ENCODE results near the gene SNX33. TPM values are rescaled to one million over a fixed set of nuclear protein-coding genes. Genes with fewer than 3 reads are reported as not detected.

The SNX33 gene
- total RNA-seq, 1 experiment from 2014 or later = 8.3 TPM

GRCh38 chr15:75673426-75674235 lies 25.9 kb downstream of the SNX33 start (continued):
- TF ChIP-seq ZBTB33 (IDR thresholded peaks at IDR 0.05; ENCODE audit: extremely low read depth, insufficient replicate concordance, low read length) = no peak

GRCh38 chr15:75674366-75674765 lies 26.7 kb downstream of the SNX33 start:
- no peaks in the 10 kb centered on the region for H3K36me3 ChIP-seq (ENCODE audit: control insufficient read depth in 1 of 2, insufficient read depth in 2 of 2, low read length in 2 of 2)
- H3K4me2 ChIP-seq (ENCODE audit: low read length) = no peak overlapping the region
- H3K9ac ChIP-seq (ENCODE audit: low read length) = no peak overlapping the region
- no peak overlapping the region for H3K27ac ChIP-seq (ENCODE audit: low read depth, low read length)
- no peak for TF ChIP-seq SIN3A (IDR thresholded peaks at IDR 0.05; ENCODE audit: low read depth)
- no peak for TF ChIP-seq YY1 (IDR thresholded peaks at IDR 0.05; ENCODE audit: extremely low read depth, insufficient replicate concordance, low read depth, low read length)
- no peak for TF ChIP-seq REST (IDR thresholded peaks at IDR 0.05; ENCODE audit: low read depth)
- TF ChIP-seq CTCF (IDR thresholded peaks at IDR 0.05 in 2 of 3, conservative IDR thresholded peaks at IDR 0.05 in 1 of 3; ENCODE audit: borderline replicate concordance in 1 of 3, insufficient read depth in 1 of 3, low read depth in 2 of 3, low read length in 2 of 3) = no peak
- TF ChIP-seq SRF (IDR thresholded peaks at IDR 0.05; ENCODE audit: low read depth) = no peak
- TF ChIP-seq CBX3 (IDR thresholded peaks at IDR 0.05; ENCODE audit: low read depth) = no peak
- no peak for TF ChIP-seq SP1 (IDR thresholded peaks at IDR 0.05; ENCODE audit: low read depth)
- TF ChIP-seq EGR1 (IDR thresholded peaks at IDR 0.05; ENCODE audit: low read depth) = no peak
- TF ChIP-seq ZNF274 (IDR thresholded peaks at IDR 0.05; ENCODE audit: low read depth, low read length) = no peak
- no peak for TF ChIP-seq EZH2phosphoT487 (IDR thresholded peaks at IDR 0.05; ENCODE audit: borderline replicate concordance)
- no peak for TF ChIP-seq ZFX (IDR thresholded peaks at IDR 0.05)
- TF ChIP-seq ELF1 (IDR thresholded peaks at IDR 0.05; ENCODE audit: borderline replicate concordance, low read depth) = no peak
- no peak for TF ChIP-seq TCF7L2 (IDR thresholded peaks at IDR 0.05; ENCODE audit: borderline replicate concordance, extremely low read depth, insufficient read depth, insufficient read length)
- CTCF ChIA-PET = no interaction called here
- intact Hi-C loops (cut with micrococcal nuclease) = no loop called here
- H3K9me3 ChIP-seq (ENCODE audit: control insufficient read depth in 1 of 2, insufficient read depth in 1 of 2, low read depth in 1 of 2, low read length in 2 of 2) = no peaks in the 10 kb centered on the region
- BruUV-seq (replicated peaks) = no TSS peak
- no peak overlapping the region for H2AFZ ChIP-seq (ENCODE audit: low read depth, low read length, poor library complexity, severe bottlenecking)
- peaks cover 20 to 47% of the 10 kb centered on the region in 2 experiments for H3K4me1 ChIP-seq (ENCODE audit: control insufficient read depth in 1 of 2, insufficient read depth in 2 of 2, low read length in 2 of 2)
- POLR2A ChIA-PET = no interaction called here
- H3K27me3 ChIP-seq (ENCODE audit: insufficient read depth, low read length) = no peaks in the 10 kb centered on the region
- H4K20me1 ChIP-seq (ENCODE audit: insufficient read depth) = no peaks in the 10 kb centered on the region
- no peaks in the 10 kb centered on the region for H3K79me2 ChIP-seq (ENCODE audit: insufficient read depth, low read length)
- H3K4me3 ChIP-seq (replicated peaks in 1 of 2; ENCODE audit: low read depth in 1 of 2, low read length in 2 of 2) = no peak overlapping the region
- ATAC-seq (no peak), DNase-seq (ENCODE audit: low read depth, low spot score) (no peak)
- RAD21 ChIA-PET (ENCODE audit: low non-redundant PET in 1 of 2, low total read pairs in 2 of 2, uncharacterized antibody in 2 of 2, unreplicated experiment in 2 of 2) = interaction anchor here in 1 of 2 experiments (0.6 kb wide), 1 partner anchor 40 kb away, joined by 7 read pairs; no protein-coding TSS in a partner anchor
- no peaks in the 10 kb centered on the region for H3K9me2 ChIP-seq (ENCODE audit: insufficient read depth)
